GM12865 (cell line): ENCODE data around the gene RASSF4.

Experiments
- DNase-seq: peaks from one replicate; pipeline ENCODE4 v3.0.0; 2010; ENCODE audit warnings: low read depth
- H3K4me3 ChIP-seq: 2 replicates; pipeline ENCODE4 v1.5.1; 2011; ENCODE audit warnings: mild to moderate bottlenecking, low read depth, low read length, control low read depth
- CTCF ChIP-seq: IDR thresholded peaks from 2 replicates; pipeline ENCODE4 v1.5.1; 2011; ENCODE audit warnings: low read length, control low read depth, low read depth, inconsistent platforms; ENCODE audit not compliant: insufficient read depth; ENCODE audit errors: missing control alignments

RASSF4 gene

DNA sequence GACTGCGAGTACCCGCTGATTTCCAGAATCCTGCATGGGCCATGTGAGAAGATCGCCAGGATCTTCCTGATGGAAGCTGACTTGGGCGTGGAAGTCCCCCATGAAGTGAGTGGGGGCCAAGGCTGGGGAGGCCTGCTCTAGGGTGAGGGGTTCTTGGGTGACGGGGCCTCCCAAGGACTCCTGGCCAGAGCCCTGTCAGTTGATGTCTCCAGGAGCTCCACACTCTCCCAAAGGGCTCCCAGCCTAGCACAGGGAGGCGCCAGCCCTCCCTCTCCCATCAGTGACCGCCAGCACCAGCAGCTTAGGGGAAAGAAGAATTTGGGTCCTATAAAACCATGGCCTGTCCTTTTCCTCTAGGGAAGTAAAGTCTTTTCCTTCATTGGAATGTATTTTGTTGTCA lies 31.4 kb downstream of the RASSF4 start:
- TF ChIP-seq CTCF = no peak
- no peak overlapping the region for H3K4me3 ChIP-seq
- DNase-seq = no peak

DNA sequence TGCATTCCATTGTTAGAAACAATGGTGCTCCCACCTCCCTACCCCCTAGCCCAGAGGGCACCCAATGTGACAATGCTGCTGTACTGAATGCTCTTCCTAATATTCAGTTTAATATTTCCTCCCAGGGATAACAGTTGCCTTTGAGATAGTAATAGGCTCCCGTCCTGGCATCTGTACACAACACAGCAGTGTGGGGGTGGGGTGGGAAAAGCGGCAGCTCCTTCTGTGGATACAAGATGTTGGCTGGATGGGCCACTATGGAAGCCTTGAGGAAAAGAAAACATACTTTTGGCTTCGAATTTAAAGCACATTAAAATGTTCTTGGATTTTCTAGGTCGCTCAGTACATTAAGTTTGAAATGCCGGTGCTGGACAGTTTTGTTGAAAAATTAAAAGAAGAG lies 32.0 kb downstream of the RASSF4 start:
- DNase-seq = no peak
- no peak overlapping the region for H3K4me3 ChIP-seq
- no peak for TF ChIP-seq CTCF

- no peak for DNase-seq
- no peak overlapping the region for H3K4me3 ChIP-seq
- no peak for TF ChIP-seq CTCF
These were observed 32.6 kb downstream of the RASSF4 start for GRCh38 chr10:44992070-44992731.

GRCh38 chr10:44992732-44993225 lies 33.2 kb downstream of the RASSF4 start:
- DNase-seq = no peak
- no peak for TF ChIP-seq CTCF
- no peak overlapping the region for H3K4me3 ChIP-seq

- TF ChIP-seq CTCF = no peak
- H3K4me3 ChIP-seq = no peak overlapping the region
- no peak for DNase-seq
These were observed 33.8 kb downstream of the RASSF4 start for GRCh38 chr10:44993226-44993921.

DNA sequence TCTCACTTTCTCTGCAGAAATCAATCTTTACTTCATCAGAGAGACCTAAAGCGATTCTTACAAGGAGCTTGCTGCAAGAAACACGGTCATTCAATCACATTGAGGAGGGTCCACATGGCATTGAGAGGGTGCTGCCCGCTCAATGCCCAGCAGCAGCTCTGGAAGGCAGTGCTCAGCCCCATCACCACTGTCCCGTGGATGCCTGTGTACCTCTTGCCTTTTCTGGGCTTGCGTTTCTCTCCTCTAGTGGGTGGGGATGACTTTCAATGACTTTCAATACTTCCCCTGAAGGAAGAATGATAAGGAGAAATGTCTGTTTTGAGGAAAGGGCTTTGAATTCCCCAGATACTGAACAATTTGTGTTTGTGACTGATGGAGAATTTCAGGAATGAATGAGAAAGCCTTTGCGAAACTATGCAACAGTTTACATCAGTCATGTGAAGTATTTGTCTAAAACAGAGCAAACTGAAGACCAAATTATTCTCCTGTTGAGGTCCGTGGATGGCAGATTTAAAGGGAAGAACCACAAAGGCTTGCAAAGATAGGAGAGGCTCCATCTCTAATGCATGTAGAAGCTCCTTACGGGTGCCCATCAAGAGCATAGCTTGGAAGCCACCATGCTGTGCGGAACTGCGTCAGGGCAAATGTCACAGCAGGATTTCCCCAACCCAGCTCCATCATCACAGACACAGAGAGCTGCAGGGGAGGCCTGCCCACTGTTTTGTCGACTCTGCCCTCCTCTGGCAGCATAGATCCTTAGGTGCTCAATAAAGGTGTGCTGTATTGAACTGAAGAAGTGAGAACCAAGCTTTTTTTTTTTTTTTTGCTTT lies 34.5 kb downstream of the RASSF4 start:
- no peak for TF ChIP-seq CTCF
- no peak for DNase-seq
- H3K4me3 ChIP-seq = no peak overlapping the region
